ENCODE results near the gene TRAPPC8. TPM values are rescaled to one million over a fixed set of nuclear protein-coding genes. Genes with fewer than 3 reads are reported as not detected.

The TRAPPC8 gene
- total and polyA plus RNA-seq, 2 of the 13 experiments (the other 11 are each of a cell fraction or from before 2014, with no cell fraction given): 34.6 to 50.8 TPM

DNA sequence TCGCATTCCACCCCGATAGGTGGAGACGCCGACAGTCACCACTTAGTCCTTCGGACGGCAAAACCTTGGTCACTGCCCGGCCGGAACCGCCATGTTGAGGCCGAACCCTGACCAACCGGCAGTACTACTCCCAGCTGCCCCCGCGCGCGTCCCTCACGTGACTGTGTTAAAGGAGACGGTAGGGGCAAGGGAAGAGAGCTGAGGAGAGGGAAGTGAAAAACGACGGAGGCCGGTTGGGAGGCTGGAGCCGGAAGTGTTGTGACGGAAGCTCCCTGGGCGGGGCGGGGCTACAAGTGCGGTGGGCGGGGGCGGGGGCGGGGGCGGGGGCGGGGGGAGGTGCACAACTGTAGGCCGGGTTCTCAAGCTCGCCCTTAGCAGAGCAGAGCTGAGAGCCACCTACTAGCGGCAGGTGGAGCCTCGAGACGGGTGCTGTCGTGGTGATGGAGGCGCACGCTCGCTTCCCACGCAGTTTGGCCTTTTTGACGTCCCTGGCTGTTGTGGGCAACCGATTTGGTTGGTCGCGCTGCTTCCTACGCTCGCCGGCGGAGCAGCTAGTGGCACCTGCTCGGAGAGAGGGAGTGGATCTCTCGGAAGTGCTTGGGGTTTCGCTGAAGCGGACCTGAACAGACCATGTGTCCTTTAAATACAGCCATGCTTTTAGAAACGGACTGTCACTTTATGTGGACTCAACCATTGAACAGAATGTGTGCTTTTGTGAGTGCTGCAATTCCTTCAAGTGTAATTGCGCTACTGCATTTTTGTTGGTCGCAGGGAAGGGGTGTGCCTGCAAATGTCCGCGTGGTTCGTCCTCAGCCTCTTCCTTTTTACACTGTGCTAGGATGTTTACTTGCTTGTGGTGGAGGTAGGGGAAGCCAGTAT lies at the start of gene TRAPPC8 (continued):
- TF ChIP-seq ZNF318 (CRISPR knock-in tag; IDR thresholded peaks at IDR 0.05): 0 out of 2 replicates have a peak, but pooled peaks have one; percentile 55
- no peak; the same call in 1 of the 2 replicates for TF ChIP-seq RELA (CRISPR knock-in tag; IDR thresholded peaks at IDR 0.05)
- TF ChIP-seq ETV5 (CRISPR knock-in tag; IDR thresholded peaks at IDR 0.05; ENCODE audit: borderline replicate concordance): 0 out of 2 replicates have a peak, but pooled peaks have one; percentile 60
- peak; percentile 87 for TF ChIP-seq NR2C2 (CRISPR knock-in tag; IDR thresholded peaks at IDR 0.05; ENCODE audit: borderline replicate concordance)
- no peak; the same call in 1 of the 2 replicates for TF ChIP-seq CHCHD3 (CRISPR knock-in tag; IDR thresholded peaks at IDR 0.05)
- TF ChIP-seq YEATS4 (CRISPR knock-in tag; IDR thresholded peaks at IDR 0.05; ENCODE audit: borderline replicate concordance): peak; percentile 90
- TF ChIP-seq, protein P1, sequence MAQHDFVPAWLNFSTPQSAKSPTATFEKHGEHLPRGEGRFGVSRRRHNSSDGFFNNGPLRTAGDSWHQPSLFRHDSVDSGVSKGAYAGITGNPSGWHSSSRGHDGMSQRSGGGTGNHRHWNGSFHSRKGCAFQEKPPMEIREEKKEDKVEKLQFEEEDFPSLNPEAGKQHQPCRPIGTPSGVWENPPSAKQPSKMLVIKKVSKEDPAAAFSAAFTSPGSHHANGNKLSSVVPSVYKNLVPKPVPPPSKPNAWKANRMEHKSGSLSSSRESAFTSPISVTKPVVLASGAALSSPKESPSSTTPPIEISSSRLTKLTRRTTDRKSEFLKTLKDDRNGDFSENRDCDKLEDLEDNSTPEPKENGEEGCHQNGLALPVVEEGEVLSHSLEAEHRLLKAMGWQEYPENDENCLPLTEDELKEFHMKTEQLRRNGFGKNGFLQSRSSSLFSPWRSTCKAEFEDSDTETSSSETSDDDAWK (CRISPR knock-in tag; IDR thresholded peaks at IDR 0.05): no peak
- 0 out of 2 replicates have a peak, but pooled peaks have one; percentile 65 for TF ChIP-seq TP53 (CRISPR knock-in tag; conservative IDR thresholded peaks at IDR 0.05)
- no peak for TF ChIP-seq MLXIP (CRISPR knock-in tag; IDR thresholded peaks at IDR 0.05; ENCODE audit: borderline replicate concordance)
- no peak for TF ChIP-seq ZNF747 (CRISPR knock-in tag; IDR thresholded peaks at IDR 0.05; ENCODE audit: borderline replicate concordance)
- no peak for TF ChIP-seq ZBTB39 (CRISPR knock-in tag; IDR thresholded peaks at IDR 0.05)
- TF ChIP-seq ZNF724P (CRISPR knock-in tag; IDR thresholded peaks at IDR 0.05; ENCODE audit: borderline replicate concordance): peak; percentile 79; the same call in 1 of the 2 replicates
